ENCODE results near the gene CNN1. TPM values are rescaled to one million over a fixed set of nuclear protein-coding genes. Genes with fewer than 3 reads are reported as not detected.

Gene CNN1
- total RNA-seq, 1 donor from 2014 or later: 81.7 TPM

DNA sequence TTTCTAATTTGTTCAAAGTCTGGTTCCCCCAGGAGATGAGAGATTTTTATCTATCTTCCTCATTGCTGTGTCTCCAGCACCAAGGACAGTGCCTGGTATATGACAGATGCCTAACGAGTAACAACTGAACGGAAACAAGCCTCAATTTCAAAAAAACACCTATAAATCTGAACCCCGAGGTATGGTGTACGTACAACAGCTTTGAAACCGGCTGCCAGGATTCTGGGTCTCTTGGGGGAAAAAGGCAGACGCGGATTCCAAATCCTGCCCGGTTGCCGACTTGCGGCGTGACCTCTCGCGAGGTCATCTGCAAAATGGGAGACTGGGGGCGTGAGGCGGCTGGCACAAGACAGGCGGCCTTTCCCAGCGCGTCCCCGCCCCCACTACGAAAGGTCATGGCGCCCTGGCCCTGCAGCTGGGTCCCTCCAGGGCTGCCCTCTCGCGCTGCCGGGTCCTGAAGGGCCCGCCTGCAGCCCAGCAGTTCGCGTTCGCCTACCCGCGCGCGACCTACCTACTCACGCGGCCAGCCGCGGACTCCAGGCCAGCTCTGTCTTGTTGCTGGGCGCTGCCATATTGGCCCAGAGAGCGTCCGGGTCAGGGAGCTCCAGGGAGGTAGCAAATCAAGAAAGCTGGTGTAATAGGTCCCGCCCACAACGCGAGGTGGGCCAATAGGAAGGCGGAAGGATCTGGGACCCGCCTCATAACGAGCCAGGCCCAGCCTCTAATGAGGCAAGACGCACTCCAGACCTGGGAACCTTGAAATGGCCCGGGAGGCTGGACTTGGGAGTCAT, 9.9 kb upstream of the CNN1 start, which contains the start of gene ECSIT:
TSS of gene ECSIT (minus strand) at position 584 of the 791 bp plus-strand sequence. CDS start 9,964 bp downstream, outside the sequence.
- peak; percentile 98 for DNase-seq
- intact Hi-C loops (cut with micrococcal nuclease): no loop called here
- ATAC-seq: peak; percentile 98

DNA sequence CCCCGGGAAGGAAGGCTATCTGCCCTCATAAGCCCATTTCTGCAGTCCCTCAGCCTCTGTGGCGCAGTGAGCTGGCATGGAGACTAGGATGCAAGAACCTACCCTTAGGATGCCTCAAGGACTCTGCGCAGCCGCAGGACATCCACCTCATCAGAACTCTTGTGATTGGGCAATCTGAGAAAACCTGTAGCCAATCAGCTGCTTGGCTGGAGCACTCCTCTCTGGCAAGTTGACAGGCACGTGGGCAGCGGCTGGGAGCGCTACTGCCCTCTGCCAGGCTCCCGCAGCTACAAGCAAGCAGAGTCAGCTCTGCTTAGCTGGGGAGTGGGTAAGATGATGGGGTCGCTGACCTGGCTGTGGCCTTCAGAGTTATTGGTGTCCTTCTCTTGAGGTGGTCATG, 8.2 kb upstream of the CNN1 start:
- ATAC-seq (peak; percentile 54), DNase-seq (peak; percentile 83)
- intact Hi-C loops (cut with micrococcal nuclease): no loop called here

DNA sequence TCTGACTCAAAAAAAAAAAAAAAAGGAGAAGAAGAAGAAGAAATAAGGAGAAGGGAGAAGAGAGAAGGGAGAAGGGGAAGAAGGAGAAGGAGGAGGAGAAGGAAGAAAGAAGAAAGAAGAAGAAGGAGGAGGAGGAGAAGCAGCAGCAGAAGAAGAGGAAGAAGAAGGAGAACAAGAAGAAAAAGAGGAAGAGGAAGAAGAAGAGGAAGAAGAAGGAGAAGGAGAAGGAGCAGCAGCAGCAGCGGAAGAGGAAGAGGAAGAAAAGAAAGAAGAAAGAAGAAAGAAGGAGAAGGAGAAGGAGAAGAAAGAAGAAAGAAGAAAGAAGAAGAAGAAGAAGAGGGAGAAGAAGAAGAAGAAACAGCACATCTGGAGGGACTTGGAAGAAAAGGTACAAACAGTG, 4.1 kb upstream of the CNN1 start:
- no peak for ATAC-seq
- DNase-seq: no peak
- intact Hi-C loops (cut with micrococcal nuclease): no loop called here

DNA sequence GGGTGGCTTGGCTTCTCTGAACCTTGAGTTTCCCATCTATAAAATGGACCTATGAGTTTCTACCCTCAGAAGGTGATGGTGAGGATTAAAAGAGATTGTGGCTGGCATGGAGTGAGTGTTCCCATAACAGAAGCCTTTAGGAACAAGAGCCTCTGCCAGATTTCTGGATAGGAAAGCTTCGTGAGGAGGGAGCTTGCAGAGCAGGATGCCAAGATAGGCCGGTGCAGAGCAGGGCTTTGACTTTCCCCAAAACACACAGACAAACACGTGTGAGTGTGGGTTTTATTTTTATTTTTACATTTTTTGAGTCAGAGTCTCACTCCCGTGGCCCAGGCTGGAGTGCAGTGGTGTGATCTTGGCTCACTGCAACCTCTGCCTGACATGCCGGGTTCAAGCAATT, 3.7 kb upstream of the CNN1 start:
- ATAC-seq: no peak
- DNase-seq: no peak
- intact Hi-C loops (cut with micrococcal nuclease): no loop called here

DNA sequence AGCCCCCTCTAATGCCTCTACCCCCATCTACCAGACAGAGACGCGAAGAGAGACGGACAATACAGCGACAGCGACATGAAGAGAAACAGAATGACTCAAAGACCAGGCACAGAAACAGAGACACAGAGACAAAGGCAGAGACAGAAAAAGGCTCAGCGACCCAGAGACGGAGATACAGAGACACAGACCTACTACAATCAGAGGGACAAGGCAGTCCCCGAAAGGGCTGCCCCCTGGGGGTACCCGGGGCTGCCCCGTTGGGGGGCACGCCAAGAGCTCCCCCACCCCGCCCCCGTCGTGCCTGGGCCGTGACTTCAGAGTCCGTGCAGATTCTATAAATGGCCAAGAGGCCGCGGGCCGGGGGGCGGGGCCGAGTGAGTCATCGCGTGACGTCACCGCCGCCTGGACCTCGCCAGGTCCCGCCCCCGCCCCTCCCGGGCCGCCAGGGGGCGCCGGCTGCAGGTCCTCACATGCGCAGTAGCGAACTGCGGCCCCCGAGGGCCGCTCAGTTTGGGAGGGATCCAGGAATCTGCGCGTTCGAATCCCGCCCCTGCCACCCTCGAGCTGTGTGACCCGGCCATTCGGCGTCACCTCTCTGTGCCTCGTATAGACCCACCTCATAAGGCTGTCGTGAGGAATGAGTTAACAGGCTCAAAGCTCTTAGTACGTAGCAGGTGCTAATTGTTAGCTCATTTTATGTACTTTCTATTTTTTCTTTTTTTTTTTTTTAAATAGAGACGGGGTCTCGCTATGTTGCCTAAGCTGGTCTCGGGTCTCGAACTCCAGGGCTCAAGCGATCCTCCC, 2.7 kb upstream of the CNN1 start:
- DNase-seq (peak; percentile 96), ATAC-seq (peak; percentile 83)
- intact Hi-C loops (cut with micrococcal nuclease): no loop called here

DNA sequence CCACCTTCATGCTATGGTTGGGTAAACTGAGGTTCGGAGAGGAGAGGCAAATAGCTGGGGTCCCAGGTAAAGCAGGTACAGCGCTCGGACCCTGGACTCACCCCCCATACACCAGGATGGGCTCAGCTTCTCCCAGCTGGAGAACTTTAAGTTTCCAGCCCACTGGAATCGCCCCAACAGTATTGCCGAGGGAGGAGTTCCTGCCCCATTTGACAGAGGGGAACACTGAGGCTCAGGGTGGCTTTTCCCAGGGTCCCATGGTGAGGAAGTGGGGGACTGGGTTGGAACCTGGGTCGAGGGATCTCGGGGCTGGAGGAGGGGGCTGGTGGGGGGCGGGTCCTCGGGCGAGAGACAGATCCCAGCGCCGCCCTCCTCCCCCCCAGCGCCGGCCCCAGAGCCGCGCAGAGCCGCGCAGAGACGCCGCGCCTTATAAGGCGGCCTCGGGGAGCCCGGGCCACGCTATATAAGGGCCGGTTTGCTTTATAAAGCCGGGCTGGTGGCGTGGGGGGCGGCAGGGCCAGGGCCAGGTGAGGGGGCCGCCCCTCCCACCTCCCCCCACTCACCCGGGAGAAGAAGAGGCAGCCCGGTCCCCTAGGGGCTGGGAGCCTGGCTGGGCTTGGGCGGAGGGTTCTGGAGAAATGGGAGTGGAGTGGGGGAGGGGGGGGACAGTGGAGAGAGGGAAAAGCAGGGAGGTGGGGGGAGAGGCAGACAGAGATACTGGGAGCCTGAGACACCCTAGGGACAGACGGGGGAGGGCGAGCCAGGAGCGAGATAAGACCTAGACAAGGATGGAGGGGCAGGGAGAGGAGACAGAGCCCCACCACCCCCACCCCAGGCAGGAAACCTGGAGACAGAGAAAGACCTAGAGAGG, 1.1 kb downstream of the CNN1 start:
- peak; percentile 61 for ATAC-seq
- DNase-seq: peak; percentile 60
- intact Hi-C loops (cut with micrococcal nuclease): no loop called here

DNA sequence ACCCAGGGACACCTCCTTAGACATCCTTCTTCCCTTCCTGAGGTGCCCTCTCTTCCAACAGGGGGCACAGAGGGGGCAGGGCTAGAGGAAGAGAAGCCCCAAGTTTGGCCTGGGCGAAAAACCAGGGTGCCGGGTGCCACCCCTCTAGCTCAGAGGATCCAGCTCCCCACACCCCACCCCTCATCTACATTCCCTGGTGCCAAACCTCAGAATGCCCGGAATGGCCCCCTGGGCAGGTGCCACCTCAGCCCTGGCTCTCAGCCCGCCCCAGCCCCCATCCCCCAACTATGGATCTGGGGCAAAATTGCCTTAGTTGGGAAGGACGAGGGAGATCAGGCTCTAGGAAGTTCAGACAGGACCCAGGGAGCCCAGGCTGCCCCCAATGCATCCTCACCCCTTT, 2.0 kb downstream of the CNN1 start:
- no peak for ATAC-seq
- intact Hi-C loops (cut with micrococcal nuclease): no loop called here
- DNase-seq: no peak

DNA sequence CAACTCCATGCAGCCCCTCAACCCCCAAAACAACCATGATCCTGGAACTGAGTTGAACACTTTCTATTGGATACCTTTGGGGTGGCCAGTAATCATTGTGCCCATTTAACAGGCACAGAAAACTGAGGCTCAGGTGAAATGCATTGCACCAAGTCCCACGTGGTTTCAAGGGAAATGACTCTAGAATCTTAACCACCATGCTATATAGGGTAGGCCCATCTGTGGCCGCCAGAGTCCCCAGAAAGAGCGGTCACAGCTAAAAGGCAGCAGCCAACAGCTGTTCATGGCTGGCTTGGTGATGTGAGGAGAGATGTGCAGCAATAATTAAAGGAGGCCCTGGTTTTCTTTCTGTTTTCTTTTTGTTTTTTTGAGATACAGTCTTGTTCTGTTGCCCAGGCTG, 2.6 kb downstream of the CNN1 start:
- intact Hi-C loops (cut with micrococcal nuclease): no loop called here
- no peak for DNase-seq
- ATAC-seq: no peak

DNA sequence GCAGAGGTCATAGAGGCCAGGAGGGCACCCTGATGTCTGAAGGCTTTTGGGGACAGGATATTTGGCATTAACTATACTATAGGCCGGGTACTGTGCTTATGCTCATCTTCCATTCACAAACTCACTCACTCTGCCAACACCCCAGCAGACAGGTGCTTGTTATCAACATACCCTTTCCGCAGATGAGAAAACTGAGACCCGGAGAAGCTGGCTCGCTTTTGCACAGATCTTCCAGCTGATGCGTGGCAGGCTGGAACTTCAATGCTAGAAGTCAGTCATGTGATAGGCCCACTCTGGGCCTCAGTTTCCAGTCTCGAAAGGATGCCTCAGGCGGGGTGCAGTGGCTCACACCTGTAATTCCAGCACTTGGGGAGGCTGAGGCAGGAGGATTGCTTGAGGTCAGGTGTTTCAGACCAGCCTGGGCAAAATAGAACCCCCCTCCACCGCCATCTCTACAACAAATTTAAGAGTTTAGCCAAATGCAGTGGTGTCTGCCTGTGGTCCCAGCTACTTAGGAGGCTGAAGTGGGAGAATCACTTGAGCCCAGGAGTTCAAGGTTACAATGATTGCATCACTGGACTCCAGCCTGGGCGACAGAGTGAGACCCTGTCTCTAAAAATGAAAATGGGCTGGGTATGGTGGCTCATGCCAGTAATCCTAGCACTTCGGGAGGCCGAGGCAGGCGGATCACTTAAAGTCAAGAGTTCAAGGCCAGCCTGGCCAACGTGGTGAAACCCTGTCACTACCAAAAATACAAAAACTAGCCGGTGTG, 9.5 kb downstream of the CNN1 start:
- intact Hi-C loops (cut with micrococcal nuclease): no loop called here
- DNase-seq (no peak), ATAC-seq (no peak)

DNA sequence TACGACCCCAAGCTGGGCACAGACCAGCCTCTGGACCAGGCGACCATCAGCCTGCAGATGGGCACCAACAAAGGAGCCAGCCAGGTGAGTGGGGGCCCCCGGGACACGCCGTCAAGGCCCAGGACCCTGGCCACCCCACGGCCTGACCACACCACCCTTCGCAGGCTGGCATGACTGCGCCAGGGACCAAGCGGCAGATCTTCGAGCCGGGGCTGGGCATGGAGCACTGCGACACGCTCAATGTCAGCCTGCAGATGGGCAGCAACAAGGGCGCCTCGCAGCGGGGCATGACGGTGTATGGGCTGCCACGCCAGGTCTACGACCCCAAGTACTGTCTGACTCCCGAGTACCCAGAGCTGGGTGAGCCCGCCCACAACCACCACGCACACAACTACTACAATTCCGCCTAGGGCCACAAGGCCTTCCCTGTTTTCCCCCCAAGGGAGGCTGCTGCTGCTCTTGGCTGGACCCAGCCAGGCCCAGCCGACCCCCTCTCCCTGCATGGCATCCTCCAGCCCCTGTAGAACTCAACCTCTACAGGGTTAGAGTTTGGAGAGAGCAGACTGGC, 10.8 kb downstream of the CNN1 start:
- ATAC-seq (no peak), DNase-seq (no peak)
- intact Hi-C loops (cut with micrococcal nuclease): no loop called here

DNA sequence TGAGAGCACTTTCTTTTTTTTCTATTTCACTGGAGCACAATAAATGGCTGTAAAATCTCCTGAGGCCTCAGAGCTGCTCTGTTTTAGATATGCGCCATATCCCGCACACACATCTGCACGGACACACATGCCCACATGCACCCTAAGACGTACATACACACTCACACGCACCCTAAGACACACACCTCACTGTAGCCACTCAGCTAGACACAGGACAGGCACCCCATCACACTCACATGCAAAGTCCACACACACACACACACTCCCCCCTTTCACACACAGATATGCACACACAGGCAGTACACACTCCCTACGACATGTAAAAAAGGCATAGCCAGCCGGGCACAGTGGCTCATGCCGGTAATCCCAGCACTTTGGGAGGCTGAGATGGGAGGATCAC, 11.6 kb downstream of the CNN1 start:
- intact Hi-C loops (cut with micrococcal nuclease): no loop called here
- ATAC-seq (no peak), DNase-seq (no peak)

DNA sequence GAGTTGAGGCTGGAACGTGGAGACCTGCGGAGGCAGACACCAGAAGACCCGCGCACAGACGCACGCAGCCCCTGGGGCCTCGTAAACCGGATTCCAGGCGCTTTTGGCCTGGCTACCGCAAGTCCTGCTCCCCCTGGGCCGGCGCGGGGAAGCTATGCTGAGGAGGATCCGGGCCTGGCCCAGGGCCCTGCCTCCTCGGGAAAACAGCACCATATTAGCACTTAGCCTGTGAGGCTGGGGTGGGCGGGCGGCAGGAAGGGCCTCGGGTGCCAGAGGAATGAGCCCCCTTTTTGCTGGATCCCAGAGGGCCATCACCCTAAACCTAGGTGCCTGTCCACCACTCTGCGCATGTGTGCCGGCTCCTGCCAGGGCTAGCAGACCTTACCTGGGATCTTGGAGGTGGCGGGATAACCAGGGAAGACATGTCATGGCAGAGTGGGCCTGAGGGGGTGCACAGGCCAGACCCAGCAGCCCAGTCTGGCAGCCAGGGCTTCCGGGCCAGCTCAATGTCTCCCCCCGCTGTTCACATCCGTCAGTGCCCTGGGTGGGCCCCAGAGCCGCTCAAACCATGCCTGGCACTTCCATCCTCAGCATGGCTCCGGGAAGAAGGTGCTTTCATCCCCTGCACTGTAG, 13.1 kb downstream of the CNN1 start:
- peak; percentile 39 for ATAC-seq
- intact Hi-C loops (cut with micrococcal nuclease): no loop called here
- DNase-seq: no peak

DNA sequence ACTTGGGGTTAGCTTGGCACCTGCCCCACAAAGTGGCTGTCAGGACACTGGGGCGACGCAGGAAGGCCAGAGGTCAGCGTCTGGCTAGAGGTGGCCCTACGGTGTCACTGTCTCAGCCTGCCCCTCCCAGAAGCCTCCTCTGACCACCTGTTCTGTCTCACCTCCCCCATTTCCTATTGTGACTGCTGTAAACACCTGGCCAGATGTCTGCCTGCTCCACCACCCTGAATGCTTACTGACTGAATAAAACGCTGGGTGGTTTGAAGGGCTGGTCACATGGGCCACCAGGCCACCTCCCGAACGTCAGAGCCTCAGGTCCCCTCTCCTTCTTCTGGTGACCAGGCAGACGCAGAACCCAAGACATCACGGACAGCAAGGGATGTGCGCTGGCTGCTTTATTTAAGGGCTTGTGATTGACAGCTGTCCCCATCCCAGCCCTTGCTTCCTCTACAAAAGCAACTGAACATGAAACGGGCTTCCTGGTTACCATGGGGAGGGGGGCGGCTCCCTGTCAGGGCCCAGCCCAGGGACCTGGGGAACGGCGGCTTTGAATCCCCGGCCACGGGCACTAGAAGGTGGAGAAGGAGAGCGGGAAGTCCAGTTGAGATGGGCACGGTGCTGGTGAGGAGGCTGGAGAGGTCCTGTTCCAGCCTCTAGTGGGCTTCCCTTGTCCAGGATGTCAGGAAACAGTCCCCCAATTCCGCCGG, 14.2 kb downstream of the CNN1 start:
- DNase-seq (no peak), ATAC-seq (no peak)
- intact Hi-C loops (cut with micrococcal nuclease): no loop called here

DNA sequence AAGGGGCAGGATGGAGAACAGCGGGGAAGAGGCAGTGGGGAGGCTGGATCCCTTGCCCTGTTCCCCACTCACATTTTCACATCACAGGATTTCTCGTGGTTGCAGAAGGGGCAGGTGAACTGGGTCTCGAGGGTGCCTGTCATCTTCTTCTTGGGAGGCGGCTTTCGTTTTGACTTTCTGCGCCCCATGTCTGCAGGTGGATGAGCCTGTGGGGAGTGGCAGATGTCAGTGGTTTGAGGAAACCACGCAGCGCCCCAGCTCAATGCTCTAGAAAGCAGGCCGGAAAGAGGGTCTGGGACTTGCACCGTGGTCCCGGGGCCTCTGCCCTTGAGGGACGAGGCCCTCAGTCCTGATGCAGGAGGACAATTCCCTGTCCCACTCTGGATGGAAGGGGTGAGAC, 15.5 kb downstream of the CNN1 start:
- DNase-seq (no peak), ATAC-seq (no peak)
- intact Hi-C loops (cut with micrococcal nuclease): no loop called here

DNA sequence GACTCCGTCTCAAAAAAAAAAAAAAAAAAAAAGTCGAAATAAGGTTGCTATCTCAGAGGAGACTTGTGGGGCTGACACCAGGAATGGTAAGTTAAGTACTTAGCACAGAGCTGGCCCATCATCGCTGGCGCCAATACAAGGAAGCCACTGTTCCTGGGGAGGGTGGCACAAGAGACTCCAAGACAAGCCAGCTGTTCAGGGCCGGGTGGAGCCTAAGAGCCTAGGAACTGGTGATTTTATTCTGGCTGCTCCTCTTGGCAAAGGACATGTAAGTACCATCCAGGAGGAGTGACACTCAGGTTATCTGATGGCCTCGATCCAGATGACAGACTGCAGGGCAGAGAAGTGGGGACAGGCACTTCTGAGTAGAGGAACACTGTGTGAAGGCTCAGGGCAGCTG, 16.6 kb downstream of the CNN1 start:
- DNase-seq (no peak), ATAC-seq (peak; percentile 4)
- intact Hi-C loops (cut with micrococcal nuclease): no loop called here

DNA sequence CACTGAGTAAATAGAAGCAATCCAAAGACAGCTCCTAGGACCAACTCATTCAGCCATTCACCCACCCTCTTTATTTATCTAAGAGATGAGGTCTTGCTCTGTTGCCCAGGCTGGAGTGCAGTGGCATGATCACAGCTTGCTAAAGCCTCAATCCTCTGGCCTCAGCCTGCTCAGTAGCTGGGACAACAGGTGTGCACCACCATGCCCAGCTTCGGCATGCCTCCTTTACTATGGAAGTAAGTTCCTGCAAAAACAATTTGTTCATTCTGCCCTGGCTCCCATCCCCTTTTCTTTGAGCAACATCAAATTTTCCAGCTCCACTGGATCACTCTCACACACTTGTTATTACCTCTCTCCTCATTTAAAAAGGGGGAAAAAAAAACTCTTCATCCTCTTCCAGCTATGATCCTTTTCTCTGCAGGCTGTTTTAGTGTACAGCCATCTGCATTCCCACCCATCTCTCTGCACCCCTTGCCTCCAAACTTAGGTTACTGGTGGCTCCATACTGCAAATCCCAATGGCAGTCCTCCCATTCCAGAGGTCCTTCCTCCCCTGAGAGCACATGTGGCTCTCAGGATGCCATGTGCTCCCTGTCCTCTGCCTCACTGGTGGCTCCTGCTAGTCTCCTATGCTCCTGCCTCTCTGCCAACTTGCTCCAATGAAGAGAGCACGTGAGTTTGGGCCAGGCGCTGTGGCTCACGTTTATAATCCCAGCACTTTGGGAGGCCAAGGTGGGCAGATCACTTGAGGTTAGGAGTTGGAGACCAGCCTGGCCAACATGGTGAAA, 18.2 kb downstream of the CNN1 start:
- ATAC-seq (no peak), DNase-seq (no peak)
- intact Hi-C loops (cut with micrococcal nuclease): no loop called here

Measured in left ventricle myocardium superior (tissue), 1 donor.